ENCODE measurements around the gene ATG2B. TPM values are rescaled to one million over a fixed set of nuclear protein-coding genes. Genes with fewer than 3 reads are reported as not detected.
"Not testable (repeated sequence)": the region's sequence is repeated elsewhere in the genome, so short reads cannot be mapped to it uniquely, and the experiment has no call there.

ATG2B gene
- total RNA-seq, 2 experiments from 2014 or later, result 12.1 to 13.4 TPM

- no peak for DNase-seq
- ChIA-PET POLR2A (no interaction called here), CTCF (no interaction called here)
- H3K27me3 Mint-ChIP-seq (ENCODE audit: low read depth), result no peaks in the 10 kb centered on the region
- peaks cover 9% of the 10 kb centered on the region for H3K4me1 Mint-ChIP-seq (ENCODE audit: low read depth)
- peaks cover 11% of the 10 kb centered on the region for H3K36me3 Mint-ChIP-seq (ENCODE audit: low read depth)
- ATAC-seq, result no peak
- no peaks in the 10 kb centered on the region for H3K9me3 Mint-ChIP-seq (ENCODE audit: insufficient read depth)
- no peak overlapping the region for H3K4me3 Mint-ChIP-seq
- H3K27ac Mint-ChIP-seq, result no peak overlapping the region
These were observed 7.4 kb upstream of the ATG2B start for GRCh38 chr14:96370528-96370927.

GRCh38 chr14:96368534-96368933 is 5.4 kb upstream of the ATG2B start:
- ChIA-PET CTCF (interaction anchor here (0.7 to 1.2 kb wide), 2 partner anchors 11 to 16 kb away, joined by 3 to 4 read pairs; no protein-coding TSS in a partner anchor), POLR2A (no interaction called here)
- H3K9me3 Mint-ChIP-seq (ENCODE audit: insufficient read depth), result no peaks in the 10 kb centered on the region
- no peaks in the 10 kb centered on the region for H3K27me3 Mint-ChIP-seq (ENCODE audit: low read depth)
- DNase-seq (no peak), ATAC-seq (no peak)
- peaks cover 19% of the 10 kb centered on the region for H3K36me3 Mint-ChIP-seq (ENCODE audit: low read depth)
- H3K4me3 Mint-ChIP-seq, result no peak overlapping the region
- peaks cover 22% of the 10 kb centered on the region for H3K4me1 Mint-ChIP-seq (ENCODE audit: low read depth)
- no peak overlapping the region for H3K27ac Mint-ChIP-seq

GRCh38 chr14:96364962-96365361 is 1.8 kb upstream of the ATG2B start:
- Mint-ChIP-seq H3K36me3 (ENCODE audit: low read depth) (peaks cover 23% of the 10 kb centered on the region), H3K27me3 (ENCODE audit: low read depth) (no peaks in the 10 kb centered on the region), H3K4me1 (ENCODE audit: low read depth) (peaks cover 36% of the 10 kb centered on the region), H3K9me3 (ENCODE audit: insufficient read depth) (no peaks in the 10 kb centered on the region), H3K27ac (no peak overlapping the region), H3K4me3 (peak overlapping the region; percentile 89)
- ChIA-PET POLR2A (interaction anchor here (0.7 kb wide), 1 partner anchor 898 kb away, joined by 3 read pairs; no protein-coding TSS in a partner anchor), CTCF (no interaction called here)
- DNase-seq, result no peak
- no peak for ATAC-seq

- POLR2A ChIA-PET, result interaction anchor here (0.7 to 0.9 kb wide), 2 partner anchors 8 to 142 kb away, joined by 3 read pairs; no protein-coding TSS in a partner anchor
- CTCF ChIA-PET, result no interaction called here
- DNase-seq, result peak; percentile 55
- peaks cover 20% of the 10 kb centered on the region for H3K36me3 Mint-ChIP-seq (ENCODE audit: low read depth)
- no peaks in the 10 kb centered on the region for H3K27me3 Mint-ChIP-seq (ENCODE audit: low read depth)
- H3K4me3 Mint-ChIP-seq, result peak overlapping the region; percentile 89
- ATAC-seq, result peak; percentile 18
- peaks cover 38% of the 10 kb centered on the region for H3K4me1 Mint-ChIP-seq (ENCODE audit: low read depth)
- H3K9me3 Mint-ChIP-seq (ENCODE audit: insufficient read depth), result no peaks in the 10 kb centered on the region
- H3K27ac Mint-ChIP-seq, result peak overlapping the region; percentile 78
These were observed 703 bp upstream of the ATG2B start for GRCh38 chr14:96363751-96364336.

- ATAC-seq (peak; percentile 22), DNase-seq (peak; percentile 70)
- Mint-ChIP-seq H3K27ac (peak overlapping the region; percentile 88), H3K36me3 (ENCODE audit: low read depth) (peaks cover 16% of the 10 kb centered on the region), H3K4me1 (ENCODE audit: low read depth) (peaks cover 38% of the 10 kb centered on the region), H3K4me3 (peak overlapping the region; percentile 87), H3K27me3 (ENCODE audit: low read depth) (no peaks in the 10 kb centered on the region), H3K9me3 (ENCODE audit: insufficient read depth) (no peaks in the 10 kb centered on the region)
- ChIA-PET CTCF (no interaction called here), POLR2A (interaction anchor here (1.4 kb wide), 1 partner anchor 30 kb away, joined by 4 read pairs; the partner anchor contains the start of gene AK7)
These were observed 823 bp downstream of the ATG2B start for GRCh38 chr14:96362071-96362964.

- peaks cover 33% of the 10 kb centered on the region for H3K4me1 Mint-ChIP-seq (ENCODE audit: low read depth)
- POLR2A ChIA-PET, result no interaction called here
- no peaks in the 10 kb centered on the region for H3K9me3 Mint-ChIP-seq (ENCODE audit: insufficient read depth)
- ATAC-seq, result no peak
- H3K27ac Mint-ChIP-seq, result no peak overlapping the region
- CTCF ChIA-PET, result no interaction called here
- peaks cover 13% of the 10 kb centered on the region for H3K36me3 Mint-ChIP-seq (ENCODE audit: low read depth)
- no peak for DNase-seq
- H3K27me3 Mint-ChIP-seq (ENCODE audit: low read depth), result no peaks in the 10 kb centered on the region
- H3K4me3 Mint-ChIP-seq, result no peak overlapping the region
These were observed 3.2 kb downstream of the ATG2B start for GRCh38 chr14:96359959-96360358.

GRCh38 chr14:96357216-96357615 is 5.9 kb downstream of the ATG2B start:
- Mint-ChIP-seq H3K4me3 (no peak overlapping the region), H3K36me3 (ENCODE audit: low read depth) (peaks cover 10% of the 10 kb centered on the region), H3K27ac (no peak overlapping the region), H3K4me1 (ENCODE audit: low read depth) (peaks cover 23% of the 10 kb centered on the region), H3K27me3 (ENCODE audit: low read depth) (no peaks in the 10 kb centered on the region), H3K9me3 (ENCODE audit: insufficient read depth) (no peaks in the 10 kb centered on the region)
- ChIA-PET CTCF (interaction anchor here (1.0 kb wide), 1 partner anchor 66 kb away, joined by 3 read pairs; no protein-coding TSS in a partner anchor), POLR2A (no interaction called here)
- ATAC-seq (no peak), DNase-seq (no peak)

GRCh38 chr14:96354246-96354645 is 8.9 kb downstream of the ATG2B start:
- CTCF ChIA-PET, result no interaction called here
- H3K4me1 Mint-ChIP-seq (ENCODE audit: low read depth), result peaks cover 2% of the 10 kb centered on the region
- no peaks in the 10 kb centered on the region for H3K27me3 Mint-ChIP-seq (ENCODE audit: low read depth)

GRCh38 chr14:96352708-96353107 is 10.4 kb downstream of the ATG2B start:
- ATAC-seq (no peak), DNase-seq (no peak)
- Mint-ChIP-seq H3K27me3 (ENCODE audit: low read depth) (no peaks in the 10 kb centered on the region), H3K27ac (no peak overlapping the region), H3K4me3 (no peak overlapping the region), H3K4me1 (ENCODE audit: low read depth) (peaks cover 2% of the 10 kb centered on the region), H3K36me3 (ENCODE audit: low read depth) (peaks cover 3% of the 10 kb centered on the region), H3K9me3 (ENCODE audit: insufficient read depth) (no peaks in the 10 kb centered on the region)
- CTCF ChIA-PET, result no interaction called here
- POLR2A ChIA-PET, result no interaction called here

More at GRCh38 chr14:96354246-96354645, 8.9 kb downstream of the ATG2B start:
- Mint-ChIP-seq H3K4me3 (no peak overlapping the region), H3K9me3 (ENCODE audit: insufficient read depth) (no peaks in the 10 kb centered on the region), H3K27ac (no peak overlapping the region), H3K36me3 (ENCODE audit: low read depth) (peaks cover 5% of the 10 kb centered on the region)
- no peak for ATAC-seq
- DNase-seq, result no peak
- POLR2A ChIA-PET, result no interaction called here

GRCh38 chr14:96351986-96352385 is 11.2 kb downstream of the ATG2B start:
- ATAC-seq (no peak), DNase-seq (no peak)
- Mint-ChIP-seq H3K9me3 (ENCODE audit: insufficient read depth) (no peaks in the 10 kb centered on the region), H3K27ac (no peak overlapping the region), H3K36me3 (ENCODE audit: low read depth) (peaks cover 3% of the 10 kb centered on the region), H3K27me3 (ENCODE audit: low read depth) (no peaks in the 10 kb centered on the region), H3K4me3 (no peak overlapping the region), H3K4me1 (ENCODE audit: low read depth) (no peaks in the 10 kb centered on the region)
- ChIA-PET CTCF (no interaction called here), POLR2A (no interaction called here)

GRCh38 chr14:96349286-96350075 is 13.7 kb downstream of the ATG2B start:
- Mint-ChIP-seq H3K27ac (no peak overlapping the region), H3K9me3 (ENCODE audit: insufficient read depth) (no peaks in the 10 kb centered on the region), H3K4me1 (ENCODE audit: low read depth) (no peaks in the 10 kb centered on the region), H3K27me3 (ENCODE audit: low read depth) (no peaks in the 10 kb centered on the region), H3K4me3 (no peak overlapping the region), H3K36me3 (ENCODE audit: low read depth) (peaks cover under 1% of the 10 kb centered on the region)
- no peak for DNase-seq
- ATAC-seq, result no peak
- POLR2A ChIA-PET, result no interaction called here
- CTCF ChIA-PET, result no interaction called here

- H3K4me3 Mint-ChIP-seq; ATAC-seq; H3K36me3 Mint-ChIP-seq (ENCODE audit: low read depth); CTCF ChIA-PET; H3K27ac Mint-ChIP-seq; H3K9me3 Mint-ChIP-seq (ENCODE audit: insufficient read depth); POLR2A ChIA-PET; H3K4me1 Mint-ChIP-seq (ENCODE audit: low read depth); DNase-seq; H3K27me3 Mint-ChIP-seq (ENCODE audit: low read depth): not testable (repeated sequence)
These were observed 15.2 kb downstream of the ATG2B start for GRCh38 chr14:96347957-96348356.
